ENCODE data around the gene ING2. TPM values are rescaled to one million over a fixed set of nuclear protein-coding genes. Genes with fewer than 3 reads are reported as not detected.
"Not testable (repeated sequence)": the region's sequence is repeated elsewhere in the genome, so short reads cannot be mapped to it uniquely, and the experiment has no call there.

ING2 gene
- 10 to 100 TPM in 6 of 8 experiments, 1 to 10 TPM in 2; 6.9 to 19.6 (median 12.5) TPM for total RNA-seq

DNA sequence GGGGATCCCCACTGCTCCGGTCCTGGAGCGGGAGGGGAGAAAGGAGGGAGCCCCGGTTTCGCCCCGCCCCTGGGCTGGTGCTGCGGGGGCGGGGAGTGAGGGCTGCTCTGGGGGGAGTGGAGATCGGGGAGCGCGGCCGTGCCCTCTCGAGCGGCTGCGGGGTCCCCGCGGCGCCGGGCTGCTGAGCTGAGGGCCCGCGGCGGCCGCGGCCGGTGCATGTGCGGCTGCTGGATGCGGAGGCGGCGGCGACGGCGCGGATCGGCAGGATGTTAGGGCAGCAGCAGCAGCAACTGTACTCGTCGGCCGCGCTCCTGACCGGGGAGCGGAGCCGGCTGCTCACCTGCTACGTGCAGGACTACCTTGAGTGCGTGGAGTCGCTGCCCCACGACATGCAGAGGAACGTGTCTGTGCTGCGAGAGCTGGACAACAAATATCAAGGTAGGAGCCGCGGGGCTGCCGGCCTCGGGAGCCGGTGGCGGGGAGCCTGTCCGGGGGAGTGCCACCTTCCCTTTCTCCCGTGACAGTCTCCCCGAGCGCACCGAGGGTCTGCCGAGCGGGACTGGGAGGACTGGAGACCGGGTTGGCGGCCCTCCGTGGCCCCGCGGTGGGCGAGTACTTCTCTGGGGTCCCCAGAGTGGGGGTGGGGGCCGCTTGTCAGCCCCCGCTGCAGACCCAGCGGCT lies at the start of gene ING2:
ING2 (plus strand) TSS at position 129 of the 681 bp plus-strand sequence; CDS start at position 267, 138 bp downstream.
- in situ Hi-C loops (cut with MboI; ENCODE audit: low pct_unique_long_range_greater_than_20kb in 2 of 9, low sequenced_read_pairs in 9 of 9, unreplicated experiment in 9 of 9), result no loop called here
- H3K4me1 ChIP-seq (replicated peaks in 1 of 2), result peaks cover 3 to 7% of the 10 kb centered on the region in 2 donors
- WGBS, 10 experiments, result 0 to 2% (median 0%) methylated on average over 3 to 9 of the region's 68 CpGs; no CpG with 5 or more reads in 7 of the 10 experiments
- H3K27ac ChIP-seq, result peak within 1 kb of the TSS; percentile 97 to 98
- ATAC-seq (replicated peaks in 6 of 8), result peak; percentile 25 to 55 (median 46)
- peak within 1 kb of the TSS; percentile 66 to 95 (median 84) for H3K4me3 ChIP-seq

- ATAC-seq (replicated peaks in 6 of 8), result peak in 1 of 8 experiments; percentile 11
- H3K27ac ChIP-seq, result no peak overlapping the region
- no peak overlapping the region for H3K4me3 ChIP-seq
- no peaks in the 10 kb centered on the region for H3K4me1 ChIP-seq (replicated peaks in 1 of 2)
- in situ Hi-C loops (cut with MboI; ENCODE audit: low pct_unique_long_range_greater_than_20kb in 2 of 9, low sequenced_read_pairs in 9 of 9, unreplicated experiment in 9 of 9), result no loop called here
- WGBS, 10 experiments, result 76 to 100% (median 89%) methylated on average over 1 to 6 of the region's 7 CpGs; no CpG with 5 or more reads in 1 of the 10 experiments
Measured at GRCh38 chr4:183455431-183456195, 49.2 kb upstream of the ING2 start.

GRCh38 chr4:183458005-183458404 lies 46.9 kb upstream of the ING2 start:
- ATAC-seq (replicated peaks in 6 of 8), result no peak
- Histone ChIP-seq H3K27ac (no peak overlapping the region), H3K4me3 (no peak overlapping the region), H3K4me1 (replicated peaks in 1 of 2) (no peaks in the 10 kb centered on the region)
- 0 to 78% (median 68%) methylated on average over 1 to 5 of the region's 5 CpGs for WGBS, 10 experiments
- in situ Hi-C loops (cut with MboI; ENCODE audit: low pct_unique_long_range_greater_than_20kb in 2 of 9, low sequenced_read_pairs in 9 of 9, unreplicated experiment in 9 of 9), result no loop called here

- H3K27ac ChIP-seq; ATAC-seq (replicated peaks in 6 of 8); H3K4me3 ChIP-seq; in situ Hi-C loops (cut with MboI; ENCODE audit: low pct_unique_long_range_greater_than_20kb in 2 of 9, low sequenced_read_pairs in 9 of 9, unreplicated experiment in 9 of 9); H3K4me1 ChIP-seq (replicated peaks in 1 of 2): not testable (repeated sequence)
- 0 to 100% (median 67%) methylated on average over 1 to 3 of the region's 11 CpGs; no CpG with 5 or more reads in 5 of the 10 experiments for WGBS, 10 experiments
Measured at GRCh38 chr4:183463903-183464619, 40.8 kb upstream of the ING2 start.

GRCh38 chr4:183465879-183466278 lies 39.0 kb upstream of the ING2 start:
- H3K27ac ChIP-seq; ATAC-seq (replicated peaks in 6 of 8); in situ Hi-C loops (cut with MboI; ENCODE audit: low pct_unique_long_range_greater_than_20kb in 2 of 9, low sequenced_read_pairs in 9 of 9, unreplicated experiment in 9 of 9); H3K4me1 ChIP-seq (replicated peaks in 1 of 2); H3K4me3 ChIP-seq: not testable (repeated sequence)
- 17 to 100% (median 33%) methylated on average over 1 to 5 of the region's 5 CpGs; no CpG with 5 or more reads in 3 of the 10 experiments for WGBS, 10 experiments

GRCh38 chr4:183467246-183467645 lies 37.6 kb upstream of the ING2 start:
- no peak for ATAC-seq (replicated peaks in 6 of 8)
- H3K4me1 ChIP-seq (replicated peaks in 1 of 2), result no peaks in the 10 kb centered on the region
- in situ Hi-C loops (cut with MboI; ENCODE audit: low pct_unique_long_range_greater_than_20kb in 2 of 9, low sequenced_read_pairs in 9 of 9, unreplicated experiment in 9 of 9), result no loop called here
- H3K4me3 ChIP-seq, result no peak overlapping the region
- no peak overlapping the region for H3K27ac ChIP-seq
- 67 to 100% (median 100%) methylated on average over 1 to 3 of the region's 3 CpGs; no CpG with 5 or more reads in 5 of the 10 experiments for WGBS, 10 experiments

GRCh38 chr4:183468210-183469095 lies 36.4 kb upstream of the ING2 start:
- in situ Hi-C loops (cut with MboI; ENCODE audit: low pct_unique_long_range_greater_than_20kb in 2 of 9, low sequenced_read_pairs in 9 of 9, unreplicated experiment in 9 of 9), result no loop called here
- WGBS, 10 experiments, result 33 to 83% (median 61%) methylated on average over 1 to 7 of the region's 7 CpGs

DNA sequence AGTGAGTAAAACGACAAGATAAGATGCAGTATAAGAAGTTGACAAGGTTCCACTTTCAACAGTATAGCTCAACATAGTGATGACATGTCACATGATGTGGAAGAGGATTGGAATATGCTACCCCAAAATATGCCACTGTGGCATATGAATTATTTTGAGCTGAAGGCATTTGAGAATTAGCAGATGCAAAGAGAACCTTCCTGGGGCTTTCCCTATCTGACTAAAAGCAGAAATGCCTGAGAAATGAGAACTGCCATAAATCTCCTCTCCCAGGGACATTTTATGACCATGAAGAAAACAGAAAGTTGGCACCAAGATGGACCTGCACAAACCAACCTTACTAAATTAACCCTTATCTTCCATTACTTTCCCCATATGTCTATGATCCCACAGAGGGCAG lies 35.6 kb upstream of the ING2 start:
- in situ Hi-C loops (cut with MboI; ENCODE audit: low pct_unique_long_range_greater_than_20kb in 2 of 9, low sequenced_read_pairs in 9 of 9, unreplicated experiment in 9 of 9), result no loop called here
- whole genome bisulfite sequencing, 10 experiments, result 23 to 100% (median 88%) methylated on average over 1 of the region's 1 CpG; no CpG with 5 or more reads in 1 of the 10 experiments
- Histone ChIP-seq H3K4me1 (replicated peaks in 1 of 2) (no peaks in the 10 kb centered on the region), H3K27ac (no peak overlapping the region), H3K4me3 (no peak overlapping the region)
- no peak for ATAC-seq (replicated peaks in 6 of 8)

More at GRCh38 chr4:183468210-183469095, 36.4 kb upstream of the ING2 start:
- H3K4me1 ChIP-seq (replicated peaks in 1 of 2), result no peaks in the 10 kb centered on the region
- no peak overlapping the region for H3K4me3 ChIP-seq
- peak in 2 of 8 experiments; percentile 20 to 29 for ATAC-seq (replicated peaks in 6 of 8)
- H3K27ac ChIP-seq, result no peak overlapping the region

GRCh38 chr4:183469936-183470335 lies 34.9 kb upstream of the ING2 start:
- WGBS, 10 experiments, result 50 to 100% (median 94%) methylated on average over 1 to 2 of the region's 2 CpGs
- no peak overlapping the region for H3K27ac ChIP-seq
- no peak overlapping the region for H3K4me3 ChIP-seq
- no peaks in the 10 kb centered on the region for H3K4me1 ChIP-seq (replicated peaks in 1 of 2)
- no peak for ATAC-seq (replicated peaks in 6 of 8)
- in situ Hi-C loops (cut with MboI; ENCODE audit: low pct_unique_long_range_greater_than_20kb in 2 of 9, low sequenced_read_pairs in 9 of 9, unreplicated experiment in 9 of 9), result no loop called here

DNA sequence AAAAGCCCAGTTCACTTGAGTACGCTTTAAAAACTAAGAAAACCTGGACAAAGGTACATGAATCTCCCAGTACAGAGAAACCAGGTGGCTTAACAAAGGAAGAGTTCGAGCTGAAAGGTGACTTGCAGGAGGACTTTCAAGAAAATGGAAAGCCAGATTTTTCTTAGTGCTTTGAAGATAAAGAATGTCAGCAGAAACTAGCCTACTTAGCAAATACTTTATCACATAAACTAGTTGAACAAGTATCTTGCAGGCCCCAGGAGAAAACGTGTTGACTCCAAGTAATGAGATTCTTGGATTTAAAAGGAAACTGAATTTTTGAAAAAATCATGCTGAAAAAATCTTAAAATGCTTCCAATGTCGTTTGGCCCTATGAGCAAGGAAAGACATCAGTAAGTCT lies 34.0 kb upstream of the ING2 start:
- in situ Hi-C loops (cut with MboI; ENCODE audit: low pct_unique_long_range_greater_than_20kb in 2 of 9, low sequenced_read_pairs in 9 of 9, unreplicated experiment in 9 of 9), result no loop called here
- Histone ChIP-seq H3K4me3 (no peak overlapping the region), H3K4me1 (replicated peaks in 1 of 2) (no peaks in the 10 kb centered on the region), H3K27ac (no peak overlapping the region)
- 39 to 100% (median 67%) methylated on average over 1 to 4 of the region's 4 CpGs for WGBS, 10 experiments
- ATAC-seq (replicated peaks in 6 of 8), result no peak

DNA sequence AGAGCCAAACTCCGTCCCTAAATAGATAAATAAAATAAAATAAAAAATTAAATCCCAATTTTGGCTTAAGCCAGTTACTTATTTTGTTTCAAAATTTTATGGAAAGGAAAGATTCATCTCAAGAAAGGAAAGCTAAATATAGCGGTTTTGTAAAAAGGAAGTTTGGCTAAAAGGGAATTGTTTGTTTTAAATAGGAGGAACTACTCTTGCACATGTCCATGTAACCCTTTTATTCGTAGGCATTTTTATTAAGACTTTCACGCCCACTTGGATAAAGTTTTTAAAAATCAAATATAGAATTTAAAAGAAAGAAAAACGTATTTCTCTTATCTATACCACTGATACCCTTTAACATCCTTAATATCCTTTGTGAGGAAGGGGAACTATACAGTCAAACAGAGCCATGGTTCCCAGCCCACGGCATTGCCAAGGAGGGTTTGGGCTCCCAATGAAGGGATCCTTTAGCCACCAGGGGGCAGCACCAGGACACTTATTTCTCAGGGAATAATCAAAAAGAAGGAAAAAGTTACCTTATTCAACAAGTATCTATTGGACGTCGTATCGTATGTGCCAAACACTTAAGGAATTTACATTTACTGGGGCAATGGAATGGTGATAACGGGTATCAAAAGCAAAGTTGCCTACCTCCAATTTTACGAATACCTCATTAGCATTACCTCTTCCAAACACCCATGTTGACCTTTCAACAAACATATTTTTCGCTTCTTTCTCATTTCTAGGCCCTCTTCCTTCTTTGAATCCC lies 32.7 kb upstream of the ING2 start:
- no peak overlapping the region for H3K4me3 ChIP-seq
- H3K4me1 ChIP-seq (replicated peaks in 1 of 2), result no peaks in the 10 kb centered on the region
- H3K27ac ChIP-seq, result no peak overlapping the region
- in situ Hi-C loops (cut with MboI; ENCODE audit: low pct_unique_long_range_greater_than_20kb in 2 of 9, low sequenced_read_pairs in 9 of 9, unreplicated experiment in 9 of 9), result no loop called here
- WGBS, 10 experiments, result 26 to 62% (median 46%) methylated on average over 5 to 12 of the region's 12 CpGs
- ATAC-seq (replicated peaks in 6 of 8), result peak; percentile 60 to 90 (median 80)
